Smooth muscle cell of the pulmonary artery (primary cell): ENCODE measurements around the gene OR13C5. TPM values are rescaled to one million over a fixed set of nuclear protein-coding genes. Genes with fewer than 3 reads are reported as not detected.

Source experiments
- total RNA-seq: library from RNA; depleted of rRNA; stranded (reverse); fragments of >200 nt; gene quantifications from 2 replicates; pipeline ENCODE4 v1.2.3, GENCODE V29; 2014

Gene OR13C5, protein sequence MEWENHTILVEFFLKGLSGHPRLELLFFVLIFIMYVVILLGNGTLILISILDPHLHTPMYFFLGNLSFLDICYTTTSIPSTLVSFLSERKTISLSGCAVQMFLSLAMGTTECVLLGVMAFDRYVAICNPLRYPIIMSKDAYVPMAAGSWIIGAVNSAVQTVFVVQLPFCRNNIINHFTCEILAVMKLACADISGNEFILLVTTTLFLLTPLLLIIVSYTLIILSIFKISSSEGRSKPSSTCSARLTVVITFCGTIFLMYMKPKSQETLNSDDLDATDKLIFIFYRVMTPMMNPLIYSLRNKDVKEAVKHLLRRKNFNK
- total RNA-seq: 0.13 TPM in 1 of 2 replicates, not detected in the other

DNA sequence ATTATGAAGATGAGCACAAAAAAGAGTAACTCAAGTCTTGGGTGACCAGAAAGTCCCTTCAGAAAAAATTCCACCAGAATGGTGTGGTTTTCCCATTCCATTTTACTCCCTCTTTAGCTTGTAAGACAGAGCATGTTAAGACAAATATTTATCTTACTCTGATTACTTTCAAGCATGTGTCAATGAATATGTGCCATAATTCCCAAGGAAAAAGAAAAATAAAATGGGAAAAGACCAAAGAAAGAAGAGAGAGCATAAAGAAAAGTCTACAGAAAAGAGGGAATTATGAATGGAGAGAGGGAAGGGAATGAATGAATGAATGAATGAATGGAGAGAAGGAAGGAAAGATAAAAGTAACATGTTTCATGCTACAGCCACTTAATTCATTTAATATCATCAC, at the start of gene OR13C5:
OR13C5 (minus strand) TSS at position 101 of the 400 bp plus-strand sequence; CDS start at position 101, 0 bp downstream.

DNA sequence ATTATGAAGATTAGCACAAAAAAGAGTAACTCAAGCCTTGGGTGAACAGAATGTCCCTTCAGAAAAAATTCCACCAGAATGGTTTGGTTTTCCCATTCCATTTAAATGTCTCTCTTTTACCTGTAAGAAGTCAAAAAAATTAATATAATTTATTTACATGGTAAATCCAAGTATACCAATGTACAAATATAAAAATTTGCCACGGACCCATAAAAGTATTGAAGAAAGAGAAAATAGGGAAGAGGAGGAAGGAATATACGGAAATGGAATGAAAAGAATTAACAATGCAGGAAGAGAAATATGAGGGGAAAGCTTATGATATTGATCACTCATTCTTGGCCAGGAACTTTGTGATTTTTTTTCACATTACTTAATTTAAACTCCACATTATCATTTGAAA, 18.9 kb upstream of the OR13C5 start, which contains the start of gene OR13C9:
OR13C9 (minus strand) TSS at position 101 of the 400 bp plus-strand sequence; CDS start at position 101, 0 bp downstream.

DNA sequence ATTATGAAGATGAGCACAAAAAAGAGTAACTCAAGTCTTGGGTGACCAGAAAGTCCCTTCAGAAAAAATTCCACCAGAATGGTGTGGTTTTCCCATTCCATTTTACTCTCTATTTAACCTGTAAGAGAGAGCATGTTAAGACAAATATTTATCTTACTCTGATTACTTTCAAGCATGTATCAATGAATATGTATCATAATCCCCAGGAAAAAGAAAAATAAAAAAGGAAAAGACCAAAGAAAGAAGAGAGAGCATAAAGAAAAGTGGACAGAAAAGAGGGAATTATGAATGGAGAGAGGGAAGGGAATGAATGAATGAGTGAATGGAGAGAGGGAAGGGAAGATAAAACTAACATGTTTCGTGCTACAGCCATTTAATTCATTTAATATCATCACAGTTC, 6.3 kb upstream of the OR13C5 start, which contains the start of gene OR13C2:
OR13C2 (minus strand) TSS at position 101 of the 400 bp plus-strand sequence; CDS start at position 101, 0 bp downstream.

DNA sequence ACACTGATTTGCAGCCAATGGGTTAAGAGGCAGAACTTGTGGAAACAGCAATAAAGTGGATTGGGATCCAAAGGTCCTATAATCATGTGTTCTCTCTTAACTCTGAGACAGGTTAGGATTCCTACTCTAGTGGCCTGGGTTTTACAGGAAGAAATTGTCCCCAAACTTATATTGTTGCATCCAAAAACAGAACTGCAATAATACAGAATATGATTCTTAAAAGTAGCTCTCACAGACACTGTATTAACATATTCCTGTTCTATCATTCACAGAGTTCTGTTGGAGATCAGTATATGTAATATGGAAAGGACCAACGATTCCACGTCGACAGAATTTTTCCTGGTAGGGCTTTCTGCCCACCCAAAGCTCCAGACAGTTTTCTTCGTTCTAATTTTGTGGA, 30.3 kb downstream of the OR13C5 start, which contains the start of gene OR13C8:
OR13C8 (plus strand) TSS at position 301 of the 400 bp plus-strand sequence; CDS start at position 301, 0 bp downstream.

Other genes starting within 250 kb of the OR13C5 start
- gene OR13F1, start 95.2 kb downstream of the OR13C5 start, total RNA-seq: not detected in 2 replicates
- not detected in 2 replicates for gene OR13C4, start 72.2 kb downstream of the OR13C5 start, total RNA-seq
- 0.07 TPM in 1 of 2 replicates, not detected in the other for gene OR13C3, start 62.6 kb downstream of the OR13C5 start, total RNA-seq
- not detected in 2 replicates for gene OR13C8, start 30.2 kb downstream of the OR13C5 start, total RNA-seq
- gene OR13C2, start 6.2 kb upstream of the OR13C5 start, total RNA-seq: 0.20 TPM in 1 of 2 replicates, not detected in the other
- gene OR13C9, start 18.8 kb upstream of the OR13C5 start, total RNA-seq: 0.10 TPM in 1 of 2 replicates, not detected in the other
- not detected in 2 replicates for gene OR13D1, start 95.1 kb upstream of the OR13C5 start, total RNA-seq
- gene NIPSNAP3A, start 148.3 kb upstream of the OR13C5 start, total RNA-seq: 47.2 and 48.7 TPM in 2 replicates
- 1.2 and 1.3 TPM in 2 replicates for gene NIPSNAP3B, start 164.7 kb upstream of the OR13C5 start, total RNA-seq